Measurements from ENCODE around the gene TMEM170B. TPM values are rescaled to one million over a fixed set of nuclear protein-coding genes. Genes with fewer than 3 reads are reported as not detected.
A peak's percentile ranks its signal among the peaks of the same experiment; 100 is the strongest.

The TMEM170B gene
- total RNA-seq, result 3.6 to 5.1 TPM (median 3.9 TPM) in 3 replicates
- long read RNA-seq, full-length matches to known transcripts, result 10 of 11 reads
- long read RNA-seq, partial matches to known transcripts, result 0 of 11 reads
- long read RNA-seq, other reads (novel, unspliced or antisense), result 1 of 11 reads

GRCh38 chr6:11537229-11538051 lies at the start of gene TMEM170B:
Gene TMEM170B, plus strand, starts transcription at chr6:11537749. Its CDS starts 529 bp downstream, at chr6:11538278.
- TF ChIP-seq, protein P1, sequence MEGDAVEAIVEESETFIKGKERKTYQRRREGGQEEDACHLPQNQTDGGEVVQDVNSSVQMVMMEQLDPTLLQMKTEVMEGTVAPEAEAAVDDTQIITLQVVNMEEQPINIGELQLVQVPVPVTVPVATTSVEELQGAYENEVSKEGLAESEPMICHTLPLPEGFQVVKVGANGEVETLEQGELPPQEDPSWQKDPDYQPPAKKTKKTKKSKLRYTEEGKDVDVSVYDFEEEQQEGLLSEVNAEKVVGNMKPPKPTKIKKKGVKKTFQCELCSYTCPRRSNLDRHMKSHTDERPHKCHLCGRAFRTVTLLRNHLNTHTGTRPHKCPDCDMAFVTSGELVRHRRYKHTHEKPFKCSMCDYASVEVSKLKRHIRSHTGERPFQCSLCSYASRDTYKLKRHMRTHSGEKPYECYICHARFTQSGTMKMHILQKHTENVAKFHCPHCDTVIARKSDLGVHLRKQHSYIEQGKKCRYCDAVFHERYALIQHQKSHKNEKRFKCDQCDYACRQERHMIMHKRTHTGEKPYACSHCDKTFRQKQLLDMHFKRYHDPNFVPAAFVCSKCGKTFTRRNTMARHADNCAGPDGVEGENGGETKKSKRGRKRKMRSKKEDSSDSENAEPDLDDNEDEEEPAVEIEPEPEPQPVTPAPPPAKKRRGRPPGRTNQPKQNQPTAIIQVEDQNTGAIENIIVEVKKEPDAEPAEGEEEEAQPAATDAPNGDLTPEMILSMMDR (IDR thresholded peaks at IDR 0.05), result peak; percentile 12
- Mint-ChIP-seq H3K36me3 (ENCODE audit: low read depth) (no peaks in the 10 kb centered on the region), H3K4me1 (ENCODE audit: low read depth) (peaks cover 21% of the 10 kb centered on the region), H3K4me3 (ENCODE audit: unreplicated experiment) (peak within 1 kb of the TSS; percentile 74), H3K27me3 (ENCODE audit: low read depth) (no peaks in the 10 kb centered on the region), H3K9me3 (ENCODE audit: low read depth) (no peaks in the 10 kb centered on the region), H3K27ac (ENCODE audit: unreplicated experiment) (peak within 1 kb of the TSS; percentile 59)
- DNase-seq (ENCODE audit: low spot score), result peak; percentile 95

DNA sequence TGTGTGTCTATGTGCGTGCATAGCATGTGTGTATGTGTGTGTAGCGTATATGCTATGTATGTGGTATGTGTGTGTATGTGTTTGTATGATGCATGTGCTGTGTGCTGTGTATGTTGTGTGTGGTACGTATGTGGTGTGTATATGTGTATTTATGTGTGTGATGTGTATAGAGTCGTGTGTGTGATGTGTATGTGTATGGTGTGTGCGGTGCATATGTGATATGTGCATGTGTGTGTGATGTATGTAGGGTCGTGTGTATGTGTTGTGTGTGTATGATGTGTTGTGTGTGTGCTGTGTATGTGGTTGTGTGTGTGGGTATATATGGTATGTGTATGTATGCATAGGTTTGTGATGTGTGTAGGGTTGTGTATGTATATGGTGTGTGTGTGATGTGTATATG lies 46.6 kb upstream of the TMEM170B start:
- TF ChIP-seq, protein P1 (IDR thresholded peaks at IDR 0.05), result no peak

GRCh38 chr6:11491596-11492463 lies 45.7 kb upstream of the TMEM170B start:
- Mint-ChIP-seq H3K4me1 (ENCODE audit: low read depth) (peaks cover 28% of the 10 kb centered on the region), H3K4me3 (ENCODE audit: unreplicated experiment) (no peak overlapping the region), H3K27ac (ENCODE audit: unreplicated experiment) (no peak overlapping the region), H3K27me3 (ENCODE audit: low read depth) (no peaks in the 10 kb centered on the region), H3K9me3 (ENCODE audit: low read depth) (no peaks in the 10 kb centered on the region), H3K36me3 (ENCODE audit: low read depth) (no peaks in the 10 kb centered on the region)
- TF ChIP-seq, protein P1 (IDR thresholded peaks at IDR 0.05), result no peak
- no peak for DNase-seq (ENCODE audit: low spot score)

More for the DNA sequence above, 46.6 kb upstream of the TMEM170B start:
- DNase-seq (ENCODE audit: low spot score), result no peak
- no peaks in the 10 kb centered on the region for H3K27me3 Mint-ChIP-seq (ENCODE audit: low read depth)
- H3K4me1 Mint-ChIP-seq (ENCODE audit: low read depth), result peaks cover 21% of the 10 kb centered on the region
- no peaks in the 10 kb centered on the region for H3K36me3 Mint-ChIP-seq (ENCODE audit: low read depth)
- no peaks in the 10 kb centered on the region for H3K9me3 Mint-ChIP-seq (ENCODE audit: low read depth)
- H3K4me3 Mint-ChIP-seq (ENCODE audit: unreplicated experiment), result no peak overlapping the region
- no peak overlapping the region for H3K27ac Mint-ChIP-seq (ENCODE audit: unreplicated experiment)

DNA sequence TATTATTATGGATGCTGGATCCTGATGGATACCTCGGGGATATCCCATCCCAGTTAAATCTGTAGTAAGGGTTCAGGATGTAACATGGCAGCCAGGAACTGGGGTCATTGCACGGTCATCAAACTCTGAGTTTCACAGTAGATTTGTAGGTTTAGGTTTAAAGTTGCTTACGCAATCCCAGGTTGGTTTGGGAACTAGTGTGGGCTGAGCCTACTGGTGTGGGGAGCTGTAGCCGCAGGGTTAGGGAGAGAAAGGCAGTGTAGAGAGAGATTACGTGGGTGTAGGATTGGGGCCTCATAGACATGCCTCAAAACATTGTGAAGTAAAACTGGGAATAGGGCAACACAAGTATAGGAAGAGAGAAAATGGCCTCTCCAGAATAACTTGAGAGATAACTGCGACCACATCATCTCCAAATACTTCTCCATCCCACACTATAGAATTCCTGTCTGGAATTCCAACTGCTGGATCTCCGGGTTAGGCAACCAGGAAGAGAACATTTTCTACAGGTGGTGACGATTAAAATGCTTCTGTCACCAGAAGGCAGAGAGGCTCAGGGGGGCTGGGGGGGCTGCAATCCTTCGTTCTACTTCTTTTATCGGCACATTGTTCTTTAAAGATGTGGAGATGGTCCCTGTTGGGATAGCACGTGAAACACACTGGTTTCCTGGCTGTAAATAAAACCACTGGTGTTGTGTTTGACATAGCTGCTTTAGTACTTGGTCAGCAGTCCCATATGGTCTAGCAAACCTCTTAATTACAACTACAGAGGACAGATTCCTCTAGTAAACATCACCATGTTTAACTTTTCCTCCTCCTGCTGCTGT lies 44.9 kb upstream of the TMEM170B start:
- DNase-seq (ENCODE audit: low spot score), result no peak
- Mint-ChIP-seq H3K4me1 (ENCODE audit: low read depth) (peaks cover 30% of the 10 kb centered on the region), H3K27ac (ENCODE audit: unreplicated experiment) (no peak overlapping the region), H3K27me3 (ENCODE audit: low read depth) (no peaks in the 10 kb centered on the region), H3K9me3 (ENCODE audit: low read depth) (no peaks in the 10 kb centered on the region), H3K36me3 (ENCODE audit: low read depth) (no peaks in the 10 kb centered on the region), H3K4me3 (ENCODE audit: unreplicated experiment) (no peak overlapping the region)
- TF ChIP-seq, protein P1 (IDR thresholded peaks at IDR 0.05), result no peak
